ENCODE results near the gene OPN5. TPM values are rescaled to one million over a fixed set of nuclear protein-coding genes. Genes with fewer than 3 reads are reported as not detected.

Gene OPN5
- total and polyA plus RNA-seq, 2 experiments from 2014 or later, result not detected

DNA sequence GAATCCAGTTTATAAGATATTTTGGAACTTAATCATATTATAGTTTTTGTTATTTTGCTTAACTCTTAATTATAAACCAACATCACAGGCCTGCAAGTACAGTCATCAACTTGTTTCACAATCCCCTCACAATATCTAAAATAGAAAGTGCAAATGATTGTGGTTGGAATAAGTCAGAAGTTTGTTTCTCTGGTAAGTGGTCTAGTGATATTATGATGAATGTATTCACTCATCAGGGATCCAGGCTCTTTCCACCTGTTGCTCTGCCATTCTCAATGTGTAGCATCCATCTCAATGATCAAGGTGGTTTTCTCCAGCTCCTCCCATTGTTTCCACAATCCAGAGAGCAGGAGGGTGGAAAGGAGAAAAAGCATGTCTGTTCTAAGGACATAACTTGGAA is 54.2 kb downstream of the OPN5 start:
- DNase-seq (ENCODE audit: low spot score), result no peak
- no peaks in the 10 kb centered on the region for H4K20me1 ChIP-seq (ENCODE audit: insufficient read depth, poor library complexity, severe bottlenecking)
- H3K27ac ChIP-seq, result no peak overlapping the region
- TF ChIP-seq CTCF (IDR thresholded peaks at IDR 0.05; ENCODE audit: poor library complexity) (no peak), EZH2phosphoT487 (IDR thresholded peaks at IDR 0.05; ENCODE audit: low read depth, severe bottlenecking, unreplicated experiment) (no peak), EZH2 (IDR thresholded peaks at IDR 0.05; ENCODE audit: borderline replicate concordance) (no peak)
- H3K36me3 ChIP-seq (replicated peaks; ENCODE audit: insufficient read depth, low read depth), result no peaks in the 10 kb centered on the region
- no peaks in the 10 kb centered on the region for H3K79me2 ChIP-seq
- no peak overlapping the region for H3K4me3 ChIP-seq
- H3K27me3 ChIP-seq, result no peaks in the 10 kb centered on the region
- H2AFZ ChIP-seq, result no peak overlapping the region
- no peaks in the 10 kb centered on the region for H3K9me2 ChIP-seq (replicated peaks; ENCODE audit: insufficient read depth)
- no peak overlapping the region for H3K4me2 ChIP-seq
- no peaks in the 10 kb centered on the region for H3K4me1 ChIP-seq (ENCODE audit: insufficient read depth)
- no peaks in the 10 kb centered on the region for H3K9me3 ChIP-seq (ENCODE audit: low read depth)

- no peak overlapping the region for H3K4me2 ChIP-seq
- DNase-seq (ENCODE audit: low spot score), result no peak
- no peaks in the 10 kb centered on the region for H3K36me3 ChIP-seq (replicated peaks; ENCODE audit: insufficient read depth, low read depth)
- no peaks in the 10 kb centered on the region for H3K27me3 ChIP-seq
- H3K79me2 ChIP-seq, result no peaks in the 10 kb centered on the region
- WGBS (ENCODE audit: low lambda C conversion rate, missing lambda C conversion rate), result 96% methylated on average over 1 of the region's 1 CpG
- no peaks in the 10 kb centered on the region for H3K9me2 ChIP-seq (replicated peaks; ENCODE audit: insufficient read depth)
- H2AFZ ChIP-seq, result no peak overlapping the region
- H3K27ac ChIP-seq, result no peak overlapping the region
- H3K4me3 ChIP-seq, result no peak overlapping the region
- H4K20me1 ChIP-seq (ENCODE audit: insufficient read depth, poor library complexity, severe bottlenecking), result no peaks in the 10 kb centered on the region
- no peaks in the 10 kb centered on the region for H3K9me3 ChIP-seq (ENCODE audit: low read depth)
- TF ChIP-seq EZH2 (IDR thresholded peaks at IDR 0.05; ENCODE audit: borderline replicate concordance) (no peak), CTCF (IDR thresholded peaks at IDR 0.05; ENCODE audit: poor library complexity) (no peak)
- no peaks in the 10 kb centered on the region for H3K4me1 ChIP-seq (ENCODE audit: insufficient read depth)
Measured at GRCh38 chr6:47836639-47837038, 54.8 kb downstream of the OPN5 start.

- Histone ChIP-seq H3K9me2 (replicated peaks; ENCODE audit: insufficient read depth) (no peaks in the 10 kb centered on the region), H3K4me2 (no peak overlapping the region), H3K79me2 (no peaks in the 10 kb centered on the region), H3K27ac (no peak overlapping the region), H3K4me1 (ENCODE audit: insufficient read depth) (no peaks in the 10 kb centered on the region), H3K9me3 (ENCODE audit: low read depth) (no peaks in the 10 kb centered on the region), H2AFZ (no peak overlapping the region), H3K36me3 (replicated peaks; ENCODE audit: insufficient read depth, low read depth) (no peaks in the 10 kb centered on the region), H3K4me3 (no peak overlapping the region), H4K20me1 (ENCODE audit: insufficient read depth, poor library complexity, severe bottlenecking) (no peaks in the 10 kb centered on the region), H3K27me3 (no peaks in the 10 kb centered on the region)
- DNase-seq (ENCODE audit: low spot score), result no peak
- WGBS (ENCODE audit: low lambda C conversion rate, missing lambda C conversion rate), result 96% methylated on average over 1 of the region's 1 CpG
- no peak for TF ChIP-seq EZH2phosphoT487 (IDR thresholded peaks at IDR 0.05; ENCODE audit: low read depth, severe bottlenecking, unreplicated experiment)
- no peak for TF ChIP-seq CTCF (IDR thresholded peaks at IDR 0.05; ENCODE audit: poor library complexity)
- TF ChIP-seq EZH2 (IDR thresholded peaks at IDR 0.05; ENCODE audit: borderline replicate concordance), result no peak
Measured at GRCh38 chr6:47839645-47840044, 57.8 kb downstream of the OPN5 start.

DNA sequence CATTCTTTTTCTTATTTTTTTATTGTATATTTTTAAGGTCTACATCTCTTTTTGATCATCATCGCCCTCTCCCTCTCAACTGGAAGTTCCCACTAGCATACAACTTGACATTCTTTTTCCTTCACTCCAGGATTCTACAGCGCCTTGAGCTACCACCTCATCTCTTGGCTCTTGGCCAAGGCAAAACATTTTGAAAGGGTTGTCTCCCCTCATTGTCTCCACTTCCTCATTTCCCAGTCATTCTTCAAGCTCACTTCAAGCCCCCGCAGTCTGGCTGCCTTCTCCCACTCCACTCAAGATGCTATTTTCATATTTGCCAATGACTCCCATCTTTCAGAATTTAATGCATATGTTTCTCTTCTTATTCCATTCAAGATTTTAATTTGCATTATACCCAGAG is 63.0 kb downstream of the OPN5 start:
- Histone ChIP-seq H3K9me2 (replicated peaks; ENCODE audit: insufficient read depth) (no peaks in the 10 kb centered on the region), H2AFZ (no peak overlapping the region), H3K79me2 (no peaks in the 10 kb centered on the region), H3K27ac (no peak overlapping the region), H3K4me3 (no peak overlapping the region), H3K27me3 (no peaks in the 10 kb centered on the region), H3K4me2 (no peak overlapping the region), H3K36me3 (replicated peaks; ENCODE audit: insufficient read depth, low read depth) (no peaks in the 10 kb centered on the region), H4K20me1 (ENCODE audit: insufficient read depth, poor library complexity, severe bottlenecking) (no peaks in the 10 kb centered on the region), H3K4me1 (ENCODE audit: insufficient read depth) (no peaks in the 10 kb centered on the region), H3K9me3 (ENCODE audit: low read depth) (no peaks in the 10 kb centered on the region)
- DNase-seq (ENCODE audit: low spot score), result no peak
- WGBS (ENCODE audit: low lambda C conversion rate, missing lambda C conversion rate), result 90% methylated on average over 3 of the region's 3 CpGs
- TF ChIP-seq EZH2 (IDR thresholded peaks at IDR 0.05; ENCODE audit: borderline replicate concordance), result no peak
- no peak for TF ChIP-seq CTCF (IDR thresholded peaks at IDR 0.05; ENCODE audit: poor library complexity)
- no peak for TF ChIP-seq EZH2phosphoT487 (IDR thresholded peaks at IDR 0.05; ENCODE audit: low read depth, severe bottlenecking, unreplicated experiment)
